IMR-90 (cell line): Measurements from ENCODE around the gene HERPUD1. TPM values are rescaled to one million over a fixed set of nuclear protein-coding genes. Genes with fewer than 3 reads are reported as not detected.

ENCODE experiments used
- ATAC-seq: fragments of 200-7000 bp; cut with Tn5 transposase; 2 replicates; pipeline ENCODE4 v1.9.1; 2020; ENCODE audit warnings: low read depth, mild to moderate bottlenecking, moderate library complexity
- BruUV-seq: library from RNA; stranded (reverse); fragments of 400-500 nt; replicated peaks from 2 replicates; lab custom pipeline; 2021; lab: Mats Ljungman, UMichigan
- CTCF ChIA-PET: fragments of 300-600 bp; formaldehyde crosslinking; extraction: SDS; loops from one replicate; lab custom pipeline; 2021; ENCODE audit warnings: antibody characterized with exemption; lab: Yijun Ruan, JAX
- POLR2A ChIA-PET: fragments of 300-600 bp; sonication (Branson Sonifier 250); formaldehyde crosslinking; loops from one replicate; lab custom pipeline; 2022; ENCODE audit warnings: antibody characterized with exemption; ENCODE audit not compliant: unreplicated experiment; lab: Charles Lee
- DNase-seq: peaks from one replicate; pipeline ENCODE4 v3.0.0; 2013
- H2AFZ ChIP-seq: replicated peaks from 2 replicates; pipeline ENCODE3; 2013; ENCODE audit warnings: low read length, mild to moderate bottlenecking; ENCODE audit not compliant: poor library complexity
- H2AK5ac ChIP-seq: 2 replicates; pipeline ENCODE4 v1.6.1; 2013; ENCODE audit warnings: low read depth, low read length, inconsistent platforms
- H2AK9ac ChIP-seq: replicated peaks from 2 replicates; pipeline ENCODE3; 2013; ENCODE audit warnings: mild to moderate bottlenecking, low read depth, low read length, moderate library complexity; ENCODE audit not compliant: poor library complexity
- H2BK120ac ChIP-seq: 2 replicates; pipeline ENCODE4 v1.6.1; 2013; ENCODE audit warnings: low read depth, low read length, inconsistent platforms
- H2BK15ac ChIP-seq: 3 replicates; pipeline ENCODE4 v1.6.1; 2013; ENCODE audit warnings: low read depth, low read length, inconsistent platforms
- H2BK20ac ChIP-seq: 2 replicates; pipeline ENCODE4 v1.6.1; 2013; ENCODE audit warnings: low read depth, mild to moderate bottlenecking, inconsistent platforms, low read length, moderate library complexity
- H2BK5ac ChIP-seq: 2 replicates; pipeline ENCODE4 v1.6.1; 2013; ENCODE audit warnings: mild to moderate bottlenecking, low read depth, low read length, inconsistent platforms; ENCODE audit not compliant: poor library complexity, severe bottlenecking
- H3K14ac ChIP-seq: replicated peaks from 2 replicates; pipeline ENCODE4 v1.6.1; 2013; ENCODE audit warnings: low read depth, low read length, inconsistent platforms
- H3K18ac ChIP-seq: 2 replicates; pipeline ENCODE4 v1.6.1; 2013; ENCODE audit warnings: low read depth, low read length, control low read depth
- H3K23ac ChIP-seq: 2 replicates; pipeline ENCODE4 v1.6.1; 2013; ENCODE audit warnings: low read depth, low read length, inconsistent platforms
- H3K27ac ChIP-seq: 2 replicates; pipeline ENCODE4 v1.5.1; 2013; ENCODE audit warnings: mild to moderate bottlenecking, control low read depth, low read length; ENCODE audit not compliant: insufficient read depth
- H3K27me3 ChIP-seq: 2 replicates; pipeline ENCODE4 v1.6.1; 2013; ENCODE audit warnings: low read length; ENCODE audit not compliant: control insufficient read depth, insufficient read depth
- H3K36me3 ChIP-seq: 2 replicates; pipeline ENCODE4 v1.6.1; 2013; ENCODE audit warnings: low read length, mixed read lengths; ENCODE audit not compliant: control insufficient read depth, insufficient read depth
- H3K4ac ChIP-seq: 2 replicates; pipeline ENCODE4 v1.6.1; 2013; ENCODE audit warnings: low read depth, low read length, inconsistent platforms
- H3K4me1 ChIP-seq: 2 replicates; pipeline ENCODE4 v1.6.1; 2013; ENCODE audit warnings: low read length, mixed read lengths; ENCODE audit not compliant: control insufficient read depth, insufficient read depth
- H3K4me2 ChIP-seq: 2 replicates; pipeline ENCODE4 v1.6.1; 2013; ENCODE audit warnings: low read depth, mild to moderate bottlenecking, control low read depth, low read length, moderate library complexity
- H3K4me3 ChIP-seq: 2 replicates; pipeline ENCODE4 v1.5.1; 2013; ENCODE audit warnings: low read depth, mild to moderate bottlenecking, control low read depth, low read length, moderate library complexity; ENCODE audit not compliant: insufficient read depth
- H3K56ac ChIP-seq: 2 replicates; pipeline ENCODE4 v1.6.1; 2013; ENCODE audit warnings: low read length, inconsistent platforms; ENCODE audit not compliant: insufficient read depth; ENCODE audit errors: extremely low read depth
- H3K79me1 ChIP-seq, 2 experiments: 2 replicates each; pipeline ENCODE4 v1.6.1; 2013; ENCODE audit warnings: low read length in 2 of 2, inconsistent platforms in 1 of 2, low read depth in 1 of 2
- H3K9ac ChIP-seq: 2 replicates; pipeline ENCODE4 v1.6.1; 2013; ENCODE audit warnings: low read depth, low read length, control low read depth
- H3K9me1 ChIP-seq: 2 replicates; pipeline ENCODE4 v1.6.1; 2013; ENCODE audit warnings: low read length, inconsistent platforms; ENCODE audit not compliant: insufficient read depth
- H3K9me3 ChIP-seq: 2 replicates; pipeline ENCODE4 v1.6.1; 2013; ENCODE audit warnings: low read length; ENCODE audit not compliant: control insufficient read depth, insufficient read depth
- H4K20me1 ChIP-seq: 2 replicates; pipeline ENCODE4 v1.6.1; 2013; ENCODE audit warnings: low read length, inconsistent platforms; ENCODE audit not compliant: insufficient read depth
- H4K5ac ChIP-seq: 2 replicates; pipeline ENCODE4 v1.6.1; 2013; ENCODE audit warnings: mild to moderate bottlenecking, low read depth, low read length, control low read depth
- H4K8ac ChIP-seq, 2 experiments: 2 replicates each; pipeline ENCODE4 v1.6.1; 2013; ENCODE audit warnings: low read depth in 2 of 2, low read length in 2 of 2, control low read depth in 1 of 2, inconsistent platforms in 1 of 2
- H4K91ac ChIP-seq: 2 replicates; pipeline ENCODE4 v1.6.1; 2013; ENCODE audit warnings: low read depth, low read length, inconsistent platforms; ENCODE audit not compliant: insufficient read depth
- BHLHE40 ChIP-seq: fragments of 150-350 bp; IDR thresholded peaks from 2 replicates; pipeline ENCODE4 v1.6.1; 2016; ENCODE audit warnings: mild to moderate bottlenecking, low read depth, low read length
- CEBPB ChIP-seq: IDR thresholded peaks from 2 replicates; pipeline ENCODE4 v1.6.1; 2012; ENCODE audit warnings: low read depth, low read length, improper control_type of control experiment
- CHD1 ChIP-seq: IDR thresholded peaks from 2 replicates; pipeline ENCODE4 v1.6.1; 2012; ENCODE audit warnings: low read depth, low read length, improper control_type of control experiment
- CTCF ChIP-seq: conservative IDR thresholded peaks from 2 replicates; pipeline ENCODE4 v1.5.1; 2012; ENCODE audit warnings: mild to moderate bottlenecking, low read depth, low read length, improper control_type of control experiment
- ELK1 ChIP-seq: fragments of 150-350 bp; IDR thresholded peaks from 2 replicates; pipeline ENCODE4 v1.6.1; 2016; ENCODE audit warnings: low read depth, mild to moderate bottlenecking, low read length, moderate library complexity, borderline replicate concordance
- FOS ChIP-seq: fragments of 150-350 bp; IDR thresholded peaks from 2 replicates; pipeline ENCODE4 v1.6.1; 2016; ENCODE audit warnings: low read depth, low read length
- MAFK ChIP-seq: IDR thresholded peaks from 2 replicates; pipeline ENCODE4 v1.6.1; 2012; ENCODE audit warnings: low read depth, low read length, improper control_type of control experiment
- MAZ ChIP-seq: IDR thresholded peaks from 2 replicates; pipeline ENCODE4 v1.6.1; 2012; ENCODE audit warnings: low read depth, mild to moderate bottlenecking, low read length, improper control_type of control experiment, moderate library complexity, borderline replicate concordance
- MXI1 ChIP-seq: IDR thresholded peaks from 2 replicates; pipeline ENCODE4 v1.6.1; 2012; ENCODE audit warnings: low read depth, mild to moderate bottlenecking, low read length, moderate library complexity, borderline replicate concordance
- NFE2L2 ChIP-seq: fragments of 150-350 bp; IDR thresholded peaks from 2 replicates; pipeline ENCODE4 v1.6.1; 2016; ENCODE audit warnings: low read depth, mild to moderate bottlenecking, low read length
- POLR2A ChIP-seq: IDR thresholded peaks from 2 replicates; pipeline ENCODE4 v1.6.1; 2012; ENCODE audit warnings: mild to moderate bottlenecking, low read depth, low read length
- RAD21 ChIP-seq: IDR thresholded peaks from 2 replicates; pipeline ENCODE4 v1.6.1; 2012; ENCODE audit warnings: low read length, improper control_type of control experiment
- RCOR1 ChIP-seq: IDR thresholded peaks from 2 replicates; pipeline ENCODE4 v1.6.1; 2012; ENCODE audit warnings: mild to moderate bottlenecking, low read length, improper control_type of control experiment; ENCODE audit not compliant: insufficient replicate concordance
- SMC3 ChIP-seq: fragments of 150-350 bp; IDR thresholded peaks from 2 replicates; pipeline ENCODE4 v1.6.1; 2016; ENCODE audit warnings: low read depth, mild to moderate bottlenecking, antibody characterized with exemption, low read length, moderate library complexity
- USF2 ChIP-seq: fragments of 150-350 bp; IDR thresholded peaks from 2 replicates; pipeline ENCODE4 v1.6.1; 2017; ENCODE audit warnings: mild to moderate bottlenecking, antibody characterized with exemption, low read length, low read depth
- WGBS, 2 experiments: methylation state at CpG; one replicate each; pipeline versions ENCODE4 v1.1.5 to v1.1.7; 2013; ENCODE audit warnings: missing lambda C conversion rate in 2 of 2; ENCODE audit not compliant: insufficient read length in 1 of 2; ENCODE audit errors: extremely low coverage in 2 of 2; 5-methylcytosine and 5-hydroxymethylcytosine counted together
- dilution Hi-C: fragments of 300-500 bp; cut with HindIII; formaldehyde crosslinking; loops from one replicate; pipeline ENCODE4 v1.14.3; 2018; ENCODE audit warnings: low sequenced_read_pairs; ENCODE audit not compliant: unreplicated experiment
- in situ Hi-C: fragments of 300-500 bp; cut with MboI; formaldehyde crosslinking; loops from 3 replicates; pipeline ENCODE4 v1.14.3; 2019; ENCODE audit warnings: low sequenced_read_pairs, inconsistent platforms, mixed read lengths
- intact Hi-C: fragments of 100-400 bp; cut with micrococcal nuclease; formaldehyde crosslinking; loops from 2 replicates; pipeline ENCODE4 v1.10.0; 2022
- polyA plus RNA-seq, 3 experiments: library from polyadenylated mRNA; depleted of rRNA; stranded (reverse); fragments of >200 nt; gene quantifications; 2 replicates each; pipeline ENCODE4 v1.2.3, GENCODE V29; 2012; ENCODE audit warnings: low replicate concordance in 1 of 3
- total RNA-seq: library from RNA; depleted of rRNA; stranded (reverse); fragments of >200 nt; gene quantifications from 2 replicates; pipeline ENCODE4 v1.2.3, GENCODE V29; 2012

Gene HERPUD1
- total and polyA plus RNA-seq, 2 of the 4 experiments (the other 2 are of a cell fraction), result 130 to 148 TPM

- H4K20me1 ChIP-seq, result no peaks in the 10 kb centered on the region
- ATAC-seq (no peak), DNase-seq (no peak)
- H3K4me1 ChIP-seq, result peaks cover 23% of the 10 kb centered on the region
- peaks cover 19% of the 10 kb centered on the region for H3K27me3 ChIP-seq
- H3K56ac ChIP-seq, result no peak overlapping the region
- no peak overlapping the region for H3K23ac ChIP-seq
- H3K4me2 ChIP-seq, result no peak overlapping the region
- no peak overlapping the region for H3K14ac ChIP-seq
- ChIA-PET CTCF (no interaction called here), POLR2A (interaction anchor here (1.3 kb wide), 1 partner anchor 16 kb away, joined by 5 read pairs; the partner anchor contains the start of gene HERPUD1)
- no peak overlapping the region for H3K4ac ChIP-seq
- 65% methylated on average over 4 of the region's 13 CpGs; no CpG with 5 or more reads in 1 of the 2 experiments for WGBS, 2 experiments
- intact Hi-C loops (no loop called here), dilution Hi-C loops (no loop called here), in situ Hi-C loops (no loop called here)
- no peak overlapping the region for H3K9ac ChIP-seq
- H2AFZ ChIP-seq, result no peak overlapping the region
- no TSS peak for BruUV-seq
- 0 out of 2 replicates have a peak overlapping the region, but pooled peaks have one; percentile 43 for H3K18ac ChIP-seq
- H3K4me3 ChIP-seq, result no peak overlapping the region
- no peak overlapping the region for H4K91ac ChIP-seq
- no peaks in the 10 kb centered on the region for H3K9me3 ChIP-seq
- H3K79me1 ChIP-seq, result 0 out of 4 replicates have a peak, but pooled peaks cover 0 to 3% of the 10 kb centered on the region in 2 experiments
- H2BK20ac ChIP-seq, result no peak overlapping the region
- no peak overlapping the region for H2BK120ac ChIP-seq
- no peak overlapping the region for H2AK9ac ChIP-seq
- no peak overlapping the region for H4K8ac ChIP-seq
- no peak overlapping the region for H4K5ac ChIP-seq
- no peak overlapping the region for H2BK15ac ChIP-seq
- no peak overlapping the region for H3K27ac ChIP-seq
- H2BK5ac ChIP-seq, result no peak overlapping the region
- H2AK5ac ChIP-seq, result no peak overlapping the region
- no peaks in the 10 kb centered on the region for H3K36me3 ChIP-seq
- peaks cover 23% of the 10 kb centered on the region for H3K9me1 ChIP-seq
- no peak for TF ChIP-seq BHLHE40
- TF ChIP-seq RAD21, result no peak
- TF ChIP-seq MXI1, result no peak
- TF ChIP-seq CTCF, result no peak
- no peak for TF ChIP-seq MAFK
- no peak for TF ChIP-seq MAZ
- TF ChIP-seq USF2, result no peak
- no peak for TF ChIP-seq CEBPB
- TF ChIP-seq NFE2L2, result no peak
- TF ChIP-seq POLR2A, result no peak
- TF ChIP-seq FOS, result no peak
- TF ChIP-seq ELK1, result no peak
- no peak for TF ChIP-seq RCOR1
- TF ChIP-seq CHD1, result no peak
- no peak for TF ChIP-seq SMC3
These were observed 16.4 kb upstream of the HERPUD1 start for GRCh38 chr16:56915336-56916119.
